ENCODE measurements around the gene IFI35. TPM values are rescaled to one million over a fixed set of nuclear protein-coding genes. Genes with fewer than 3 reads are reported as not detected.

Gene IFI35
- total and polyA plus RNA-seq, 8 donors: 4.0 to 145 (median 30.2) TPM

DNA sequence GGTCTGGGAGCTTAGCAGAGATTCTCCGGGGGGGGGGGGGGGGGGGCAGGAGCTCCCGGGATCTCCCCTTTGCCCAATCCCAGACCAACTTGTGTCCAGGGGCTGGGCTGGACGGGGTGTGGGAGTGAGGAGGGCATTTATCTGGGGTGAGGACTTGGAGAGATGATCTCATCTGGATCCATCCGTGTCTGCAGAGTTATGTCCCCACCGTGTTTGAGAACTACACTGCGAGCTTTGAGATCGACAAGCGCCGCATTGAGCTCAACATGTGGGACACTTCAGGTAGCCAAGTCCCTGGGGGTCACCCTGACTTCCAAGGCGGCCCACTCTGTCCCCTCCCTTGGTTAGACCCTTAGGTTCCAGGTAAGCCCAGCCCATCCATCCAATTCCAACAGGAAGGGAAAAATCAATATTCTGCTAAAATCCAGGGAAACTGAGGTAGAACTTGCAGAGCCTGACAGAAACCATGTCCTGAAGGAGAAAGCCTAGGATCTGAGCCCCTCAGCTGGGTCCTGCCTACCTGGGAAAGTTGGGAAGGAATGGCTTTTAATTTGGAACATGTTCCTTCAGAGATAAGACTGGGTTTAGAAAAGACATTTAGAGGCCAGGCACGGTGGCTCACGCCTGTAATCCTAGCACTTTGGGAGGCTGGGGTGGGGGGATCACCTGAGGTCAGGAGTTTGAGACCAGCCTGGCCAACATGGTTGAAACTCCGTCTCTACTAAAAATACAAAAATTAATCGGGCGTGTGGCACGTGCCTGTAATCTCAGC, 19.4 kb downstream of the IFI35 start:
- no peaks in the 10 kb centered on the region for H3K27me3 ChIP-seq
- intact Hi-C loops (cut with DNase I; ENCODE audit: low total_unique reads): loop anchor here (10.0 kb wide), 1 partner anchor 99 kb away; the partner anchor contains the start of gene BRCA1
- WGBS, 5 donors: 50 to 63% (median 60%) methylated on average over 14 to 16 of the region's 16 CpGs
- H3K27ac ChIP-seq: peak overlapping the region in 3 of 5 donors; percentile 4 to 84 (median 69)
- no peak for TF ChIP-seq POLR2AphosphoS5 (IDR thresholded peaks at IDR 0.05)
- no peak for TF ChIP-seq POLR2A (IDR thresholded peaks at IDR 0.05)
- TF ChIP-seq, protein P1, sequence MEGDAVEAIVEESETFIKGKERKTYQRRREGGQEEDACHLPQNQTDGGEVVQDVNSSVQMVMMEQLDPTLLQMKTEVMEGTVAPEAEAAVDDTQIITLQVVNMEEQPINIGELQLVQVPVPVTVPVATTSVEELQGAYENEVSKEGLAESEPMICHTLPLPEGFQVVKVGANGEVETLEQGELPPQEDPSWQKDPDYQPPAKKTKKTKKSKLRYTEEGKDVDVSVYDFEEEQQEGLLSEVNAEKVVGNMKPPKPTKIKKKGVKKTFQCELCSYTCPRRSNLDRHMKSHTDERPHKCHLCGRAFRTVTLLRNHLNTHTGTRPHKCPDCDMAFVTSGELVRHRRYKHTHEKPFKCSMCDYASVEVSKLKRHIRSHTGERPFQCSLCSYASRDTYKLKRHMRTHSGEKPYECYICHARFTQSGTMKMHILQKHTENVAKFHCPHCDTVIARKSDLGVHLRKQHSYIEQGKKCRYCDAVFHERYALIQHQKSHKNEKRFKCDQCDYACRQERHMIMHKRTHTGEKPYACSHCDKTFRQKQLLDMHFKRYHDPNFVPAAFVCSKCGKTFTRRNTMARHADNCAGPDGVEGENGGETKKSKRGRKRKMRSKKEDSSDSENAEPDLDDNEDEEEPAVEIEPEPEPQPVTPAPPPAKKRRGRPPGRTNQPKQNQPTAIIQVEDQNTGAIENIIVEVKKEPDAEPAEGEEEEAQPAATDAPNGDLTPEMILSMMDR (IDR thresholded peaks at IDR 0.05): no peak
- no peak for TF ChIP-seq EP300 (IDR thresholded peaks at IDR 0.05)
- H3K4me1 ChIP-seq: peaks cover 13 to 34% (median 27%) of the 10 kb centered on the region in 4 donors
- DNase-seq: no peak
- peak overlapping the region in 2 of 4 donors; percentile 49 to 59 for H3K4me3 ChIP-seq
- no peaks in the 10 kb centered on the region for H3K36me3 ChIP-seq
- no peaks in the 10 kb centered on the region for H3K9me3 ChIP-seq

- H3K36me3 ChIP-seq: no peaks in the 10 kb centered on the region
- WGBS, 5 donors: 58 to 73% (median 68%) methylated on average over 5 of the region's 5 CpGs
- intact Hi-C loops (cut with DNase I; ENCODE audit: low total_unique reads): loop anchor here (10.0 kb wide), 1 partner anchor 98 kb away; the partner anchor contains the start of gene BRCA1
- TF ChIP-seq POLR2A (IDR thresholded peaks at IDR 0.05) (no peak), EP300 (IDR thresholded peaks at IDR 0.05) (no peak), POLR2AphosphoS5 (IDR thresholded peaks at IDR 0.05) (no peak)
- TF ChIP-seq, protein P1 (IDR thresholded peaks at IDR 0.05): no peak
- H3K4me3 ChIP-seq: no peak overlapping the region
- peaks cover 9 to 28% (median 22%) of the 10 kb centered on the region in 4 donors for H3K4me1 ChIP-seq
- no peaks in the 10 kb centered on the region for H3K9me3 ChIP-seq
- peak overlapping the region in 1 of 5 donors; percentile 84 for H3K27ac ChIP-seq
- DNase-seq: no peak
- H3K27me3 ChIP-seq: no peaks in the 10 kb centered on the region
Measured at GRCh38 chr17:43026595-43026994, 20.0 kb downstream of the IFI35 start.

DNA sequence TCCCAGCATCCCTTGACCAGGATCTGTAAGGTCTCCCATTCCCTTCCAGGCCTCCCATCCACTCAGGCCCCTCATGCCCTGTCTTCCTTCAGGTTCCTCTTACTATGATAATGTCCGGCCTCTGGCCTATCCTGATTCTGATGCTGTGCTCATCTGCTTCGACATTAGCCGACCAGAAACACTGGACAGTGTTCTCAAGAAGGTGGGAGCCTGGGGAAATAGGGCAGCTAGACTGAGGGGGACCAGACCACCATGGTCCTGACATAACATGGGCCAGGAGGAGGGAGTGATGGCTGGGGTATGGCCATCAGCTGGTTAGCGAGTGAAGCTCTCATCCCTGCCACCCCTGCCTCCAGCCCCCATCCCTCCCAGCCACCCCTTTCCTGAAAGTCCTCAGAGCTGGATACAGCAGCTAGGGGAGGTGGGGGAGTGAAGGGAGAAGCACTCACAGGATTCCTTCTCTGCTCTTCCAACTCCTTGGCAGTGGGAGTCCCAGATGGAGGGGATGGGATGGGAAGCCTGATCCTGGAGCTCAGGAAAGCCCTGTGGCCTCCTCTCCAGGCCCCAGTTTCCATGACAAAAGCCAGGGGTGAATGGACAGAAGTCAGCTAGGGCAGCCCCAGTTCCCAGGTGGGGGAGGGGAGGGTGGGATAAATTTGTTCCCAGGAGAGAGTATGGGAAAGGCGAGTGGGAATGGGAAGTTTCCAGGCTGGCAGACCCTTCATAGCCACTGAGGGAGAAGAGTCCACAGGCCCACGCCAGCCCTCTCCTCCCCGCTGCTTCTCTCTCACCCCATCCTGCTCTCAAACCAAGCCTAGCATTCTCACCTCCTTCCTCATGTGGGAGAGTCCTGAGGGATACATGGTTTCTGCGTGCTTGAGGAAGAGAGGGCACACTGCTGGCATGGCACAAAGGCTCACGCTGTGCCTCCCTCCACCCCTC, 20.8 kb downstream of the IFI35 start:
- 72 to 82% (median 78%) methylated on average over 9 of the region's 9 CpGs for WGBS, 5 donors
- H3K9me3 ChIP-seq: no peaks in the 10 kb centered on the region
- no peaks in the 10 kb centered on the region for H3K27me3 ChIP-seq
- no peak for DNase-seq
- H3K27ac ChIP-seq: no peak overlapping the region
- no peaks in the 10 kb centered on the region for H3K36me3 ChIP-seq
- no peak for TF ChIP-seq POLR2A (IDR thresholded peaks at IDR 0.05)
- TF ChIP-seq EP300 (IDR thresholded peaks at IDR 0.05): no peak
- TF ChIP-seq, protein P1 (IDR thresholded peaks at IDR 0.05): no peak
- no peak for TF ChIP-seq POLR2AphosphoS5 (IDR thresholded peaks at IDR 0.05)
- H3K4me1 ChIP-seq: peaks cover 9 to 27% (median 20%) of the 10 kb centered on the region in 4 donors
- intact Hi-C loops (cut with DNase I; ENCODE audit: low total_unique reads): loop anchor here (10.0 kb wide), 1 partner anchor 97 kb away; the partner anchor contains the start of gene BRCA1
- H3K4me3 ChIP-seq: no peak overlapping the region

All from stomach (tissue), 9 donors.